Measurements from ENCODE around the gene LHFPL4.

The LHFPL4 gene

DNA sequence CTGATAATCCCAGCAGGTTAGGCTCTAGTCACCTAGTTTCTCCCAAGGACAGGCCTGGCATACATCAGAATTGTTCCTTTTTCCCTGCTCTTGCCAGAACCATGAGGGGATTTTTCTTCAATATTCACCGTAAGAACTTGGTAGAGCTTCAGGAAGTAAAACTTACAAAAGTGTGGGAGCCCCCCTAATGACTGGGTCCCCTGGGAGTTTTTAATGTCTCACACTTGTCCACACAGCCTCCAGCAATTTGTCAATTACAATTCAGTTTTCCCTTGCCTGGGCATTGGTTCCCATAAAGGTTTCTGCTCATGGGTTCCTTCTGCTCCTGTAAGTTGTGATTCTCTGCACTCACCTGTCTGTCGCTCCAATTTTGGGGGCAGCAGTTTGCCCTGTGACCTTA lies 28.5 kb downstream of the LHFPL4 start:
- Histone ChIP-seq H3K27me3 (ENCODE audit: insufficient read depth, poor library complexity, severe bottlenecking) (peaks cover 7% of the 10 kb centered on the region), H3K4me3 (replicated peaks; ENCODE audit: insufficient read depth, low read length) (no peak overlapping the region), H3K27ac (replicated peaks) (no peak overlapping the region)
- TF ChIP-seq, protein P1, sequence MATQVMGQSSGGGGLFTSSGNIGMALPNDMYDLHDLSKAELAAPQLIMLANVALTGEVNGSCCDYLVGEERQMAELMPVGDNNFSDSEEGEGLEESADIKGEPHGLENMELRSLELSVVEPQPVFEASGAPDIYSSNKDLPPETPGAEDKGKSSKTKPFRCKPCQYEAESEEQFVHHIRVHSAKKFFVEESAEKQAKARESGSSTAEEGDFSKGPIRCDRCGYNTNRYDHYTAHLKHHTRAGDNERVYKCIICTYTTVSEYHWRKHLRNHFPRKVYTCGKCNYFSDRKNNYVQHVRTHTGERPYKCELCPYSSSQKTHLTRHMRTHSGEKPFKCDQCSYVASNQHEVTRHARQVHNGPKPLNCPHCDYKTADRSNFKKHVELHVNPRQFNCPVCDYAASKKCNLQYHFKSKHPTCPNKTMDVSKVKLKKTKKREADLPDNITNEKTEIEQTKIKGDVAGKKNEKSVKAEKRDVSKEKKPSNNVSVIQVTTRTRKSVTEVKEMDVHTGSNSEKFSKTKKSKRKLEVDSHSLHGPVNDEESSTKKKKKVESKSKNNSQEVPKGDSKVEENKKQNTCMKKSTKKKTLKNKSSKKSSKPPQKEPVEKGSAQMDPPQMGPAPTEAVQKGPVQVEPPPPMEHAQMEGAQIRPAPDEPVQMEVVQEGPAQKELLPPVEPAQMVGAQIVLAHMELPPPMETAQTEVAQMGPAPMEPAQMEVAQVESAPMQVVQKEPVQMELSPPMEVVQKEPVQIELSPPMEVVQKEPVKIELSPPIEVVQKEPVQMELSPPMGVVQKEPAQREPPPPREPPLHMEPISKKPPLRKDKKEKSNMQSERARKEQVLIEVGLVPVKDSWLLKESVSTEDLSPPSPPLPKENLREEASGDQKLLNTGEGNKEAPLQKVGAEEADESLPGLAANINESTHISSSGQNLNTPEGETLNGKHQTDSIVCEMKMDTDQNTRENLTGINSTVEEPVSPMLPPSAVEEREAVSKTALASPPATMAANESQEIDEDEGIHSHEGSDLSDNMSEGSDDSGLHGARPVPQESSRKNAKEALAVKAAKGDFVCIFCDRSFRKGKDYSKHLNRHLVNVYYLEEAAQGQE (IDR thresholded peaks at IDR 0.05; ENCODE audit: insufficient replicate concordance, low read depth): no peak
- TF ChIP-seq POLR2AphosphoS5 (IDR thresholded peaks at IDR 0.05; ENCODE audit: low read depth) (no peak), GABPA (IDR thresholded peaks at IDR 0.05; ENCODE audit: low read depth) (no peak), SPI1 (IDR thresholded peaks at IDR 0.05; ENCODE audit: borderline replicate concordance, low read depth) (no peak)
- TF ChIP-seq, protein P2, sequence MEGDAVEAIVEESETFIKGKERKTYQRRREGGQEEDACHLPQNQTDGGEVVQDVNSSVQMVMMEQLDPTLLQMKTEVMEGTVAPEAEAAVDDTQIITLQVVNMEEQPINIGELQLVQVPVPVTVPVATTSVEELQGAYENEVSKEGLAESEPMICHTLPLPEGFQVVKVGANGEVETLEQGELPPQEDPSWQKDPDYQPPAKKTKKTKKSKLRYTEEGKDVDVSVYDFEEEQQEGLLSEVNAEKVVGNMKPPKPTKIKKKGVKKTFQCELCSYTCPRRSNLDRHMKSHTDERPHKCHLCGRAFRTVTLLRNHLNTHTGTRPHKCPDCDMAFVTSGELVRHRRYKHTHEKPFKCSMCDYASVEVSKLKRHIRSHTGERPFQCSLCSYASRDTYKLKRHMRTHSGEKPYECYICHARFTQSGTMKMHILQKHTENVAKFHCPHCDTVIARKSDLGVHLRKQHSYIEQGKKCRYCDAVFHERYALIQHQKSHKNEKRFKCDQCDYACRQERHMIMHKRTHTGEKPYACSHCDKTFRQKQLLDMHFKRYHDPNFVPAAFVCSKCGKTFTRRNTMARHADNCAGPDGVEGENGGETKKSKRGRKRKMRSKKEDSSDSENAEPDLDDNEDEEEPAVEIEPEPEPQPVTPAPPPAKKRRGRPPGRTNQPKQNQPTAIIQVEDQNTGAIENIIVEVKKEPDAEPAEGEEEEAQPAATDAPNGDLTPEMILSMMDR (IDR thresholded peaks at IDR 0.05; ENCODE audit: insufficient read depth, low read length): no peak
- no peak for DNase-seq (ENCODE audit: low read depth in 1 of 2, low spot score in 1 of 2)

DNA sequence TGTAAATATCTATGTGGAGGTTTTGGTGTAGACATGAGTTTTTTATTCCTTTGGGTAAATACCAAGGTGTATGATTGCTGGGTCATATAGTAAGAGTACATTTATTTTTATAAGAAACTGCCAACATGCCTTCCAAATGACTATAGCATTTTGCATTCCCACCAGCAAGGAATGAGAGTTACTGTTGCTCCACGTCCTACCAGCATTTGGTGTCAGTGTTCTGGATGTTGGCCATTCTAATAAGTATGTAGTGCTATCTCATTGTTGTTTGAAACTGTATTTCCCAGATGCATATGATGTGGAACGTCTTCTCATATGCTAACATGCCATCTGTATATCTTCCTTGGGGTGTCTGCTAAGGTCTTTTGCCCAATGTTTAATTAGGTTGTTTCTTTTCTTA lies 38.7 kb downstream of the LHFPL4 start:
- DNase-seq (ENCODE audit: low read depth in 1 of 2, low spot score in 1 of 2): no peak
- H3K27me3 ChIP-seq (ENCODE audit: insufficient read depth, poor library complexity, severe bottlenecking): no peaks in the 10 kb centered on the region
- H3K4me3 ChIP-seq (replicated peaks; ENCODE audit: insufficient read depth, low read length): no peak overlapping the region
- TF ChIP-seq GABPA (IDR thresholded peaks at IDR 0.05; ENCODE audit: low read depth): no peak
- TF ChIP-seq SPI1 (IDR thresholded peaks at IDR 0.05; ENCODE audit: borderline replicate concordance, low read depth): no peak
- no peak for TF ChIP-seq POLR2AphosphoS5 (IDR thresholded peaks at IDR 0.05; ENCODE audit: low read depth)
- TF ChIP-seq, protein P1 (IDR thresholded peaks at IDR 0.05; ENCODE audit: insufficient replicate concordance, low read depth): no peak
- TF ChIP-seq, protein P2 (IDR thresholded peaks at IDR 0.05; ENCODE audit: insufficient read depth, low read length): no peak
- no peak overlapping the region for H3K27ac ChIP-seq (replicated peaks)

DNA sequence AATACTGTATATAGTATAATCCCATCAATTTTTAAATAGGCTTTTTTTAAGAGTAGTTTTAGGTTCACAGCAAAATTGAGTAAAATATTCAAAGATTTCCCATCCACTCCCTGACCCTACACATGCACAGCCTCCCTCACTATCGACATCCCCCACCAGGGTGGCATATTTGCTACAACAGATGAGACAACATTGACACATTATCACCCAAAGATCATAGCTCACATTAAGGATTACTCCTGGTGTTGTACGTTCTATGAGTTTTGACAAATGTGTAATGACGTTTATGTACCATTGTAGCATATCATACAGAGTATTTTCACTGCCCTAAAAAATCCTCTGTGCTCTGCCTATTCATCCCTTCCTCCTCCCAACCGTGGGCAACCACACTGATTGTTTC lies 39.3 kb downstream of the LHFPL4 start:
- Histone ChIP-seq H3K27me3 (ENCODE audit: insufficient read depth, poor library complexity, severe bottlenecking) (no peaks in the 10 kb centered on the region), H3K27ac (replicated peaks) (no peak overlapping the region), H3K4me3 (replicated peaks; ENCODE audit: insufficient read depth, low read length) (no peak overlapping the region)
- no peak for DNase-seq (ENCODE audit: low read depth in 1 of 2, low spot score in 1 of 2)
- TF ChIP-seq SPI1 (IDR thresholded peaks at IDR 0.05; ENCODE audit: borderline replicate concordance, low read depth) (no peak), POLR2AphosphoS5 (IDR thresholded peaks at IDR 0.05; ENCODE audit: low read depth) (no peak), GABPA (IDR thresholded peaks at IDR 0.05; ENCODE audit: low read depth) (no peak)
- TF ChIP-seq, protein P2 (IDR thresholded peaks at IDR 0.05; ENCODE audit: insufficient read depth, low read length): no peak
- TF ChIP-seq, protein P1 (IDR thresholded peaks at IDR 0.05; ENCODE audit: insufficient replicate concordance, low read depth): no peak

All from HL-60 (cell line).